Panc1 (cell line): ENCODE data around the gene PRLH. TPM values are rescaled to one million over a fixed set of nuclear protein-coding genes. Genes with fewer than 3 reads are reported as not detected.

Experiments used
- ATAC-seq: fragments of 200-7000 bp; cut with Tn5 transposase; 2 replicates; pipeline ENCODE4 v1.9.1; 2020; ENCODE audit warnings: mild to moderate bottlenecking, moderate library complexity
- BruUV-seq: library from RNA; stranded (reverse); fragments of 400-500 nt; replicated peaks from 2 replicates; lab custom pipeline; 2021; lab: Mats Ljungman, UMichigan
- CTCF ChIA-PET: fragments of 300-600 bp; sonication (Branson Sonifier 250); formaldehyde crosslinking; loops from one replicate; lab custom pipeline; 2022; ENCODE audit warnings: antibody characterized with exemption; lab: Charles Lee
- POLR2A ChIA-PET: fragments of 300-600 bp; sonication (Branson Sonifier 250); formaldehyde crosslinking; loops from one replicate; lab custom pipeline; 2022; ENCODE audit warnings: antibody characterized with exemption; lab: Charles Lee
- DNase-seq: peaks from one replicate; pipeline ENCODE4 v3.0.0-alpha.2; 2010; ENCODE audit warnings: low read depth, low spot score
- H3K27ac ChIP-seq: 2 replicates; pipeline ENCODE4 v1.5.1; 2011; ENCODE audit warnings: mild to moderate bottlenecking, low read length, inconsistent platforms
- H3K27me3 ChIP-seq: fragments of 200-500 bp; sonication (Bioruptor generic); 2 replicates; pipeline ENCODE4 v1.6.0; 2014; ENCODE audit warnings: low read length, inconsistent platforms; ENCODE audit not compliant: control insufficient read depth, insufficient read depth
- H3K36me3 ChIP-seq: fragments of 200-500 bp; sonication (Bioruptor generic); 2 replicates; pipeline ENCODE4 v1.5.1; 2014; ENCODE audit warnings: inconsistent platforms, mild to moderate bottlenecking, low read length, moderate library complexity; ENCODE audit not compliant: control insufficient read depth, insufficient read depth
- H3K4me1 ChIP-seq: 2 replicates; pipeline ENCODE4 v1.5.1; 2011; ENCODE audit warnings: inconsistent platforms, mild to moderate bottlenecking, low read length, moderate library complexity; ENCODE audit not compliant: control insufficient read depth, insufficient read depth
- H3K4me3 ChIP-seq, 2 experiments: 2 replicates each; pipeline ENCODE4 v1.5.1; 2011 to 2012; ENCODE audit warnings: low read depth in 2 of 2, low read length in 2 of 2, mild to moderate bottlenecking in 2 of 2, inconsistent platforms in 1 of 2, moderate library complexity in 1 of 2
- H3K9me3 ChIP-seq: fragments of 200-500 bp; sonication (Bioruptor generic); 2 replicates; pipeline ENCODE4 v1.5.1; 2014; ENCODE audit warnings: low read depth, mild to moderate bottlenecking, inconsistent platforms, low read length, moderate library complexity; ENCODE audit not compliant: control insufficient read depth, insufficient read depth
- POLR2AphosphoS5 ChIP-seq: IDR thresholded peaks from 2 replicates; pipeline ENCODE4 v1.6.1; 2012; ENCODE audit warnings: mild to moderate bottlenecking, low read depth, low read length, moderate library complexity
- SIN3A ChIP-seq: IDR thresholded peaks from 2 replicates; pipeline ENCODE4 v1.6.1; 2012; ENCODE audit warnings: low read depth, mild to moderate bottlenecking, low read length, moderate library complexity, borderline replicate concordance; ENCODE audit not compliant: insufficient read depth
- TCF7L2 ChIP-seq: IDR thresholded peaks from 2 replicates; pipeline ENCODE4 v1.6.1; 2011; ENCODE audit warnings: mild to moderate bottlenecking, low read depth, low read length, inconsistent platforms
- in situ Hi-C: cut with HindIII; loops from 2 replicates; pipeline ENCODE4 v1.10.0; 2016; ENCODE audit warnings: low sequenced_read_pairs, low pct_unique_long_range_greater_than_20kb
- intact Hi-C: fragments of 100-400 bp; cut with micrococcal nuclease; formaldehyde crosslinking; loops from one replicate; pipeline ENCODE4 v1.10.0; 2022; ENCODE audit not compliant: unreplicated experiment
- total RNA-seq: library from RNA; stranded (reverse); gene quantifications from one replicate; pipeline ENCODE4 v1.2.1, GENCODE V29; 2021; ENCODE audit not compliant: unreplicated experiment
- TF ChIP-seq, protein P1 (sequence below), 2 experiments: IDR thresholded peaks; 2 replicates each; pipeline ENCODE4 v1.6.1; 2011 to 2012; ENCODE audit warnings: low read depth in 2 of 2, control low read depth in 1 of 2, low read length in 1 of 2, mild to moderate bottlenecking in 1 of 2, moderate library complexity in 1 of 2; ENCODE audit not compliant: insufficient read depth in 1 of 2
- TF ChIP-seq, protein P2 (sequence below): fragments of 450-650 bp; IDR thresholded peaks from 2 replicates; pipeline ENCODE4 v1.5.1; 2017; ENCODE audit warnings: mild to moderate bottlenecking

Gene PRLH
- total RNA-seq, 1 experiment from 2014 or later = not detected

DNA sequence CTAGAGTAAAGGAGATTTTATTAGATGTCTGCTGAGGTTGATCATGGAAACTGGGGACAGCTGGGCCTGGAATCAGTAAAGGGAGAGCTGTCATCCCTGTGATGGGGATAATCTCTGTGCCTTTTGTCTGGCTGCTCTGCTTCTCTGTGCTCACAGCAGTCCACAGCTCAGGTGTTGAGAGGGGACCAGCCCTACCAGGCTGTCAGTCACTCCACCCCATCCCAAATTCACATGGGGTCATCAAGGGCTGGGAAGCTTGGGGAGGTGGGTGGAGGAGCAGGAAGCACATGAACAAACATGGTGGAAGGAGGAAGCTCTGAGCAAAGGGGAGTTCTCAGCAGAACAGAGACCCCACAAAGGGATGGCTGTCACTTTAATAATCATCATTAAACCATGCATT is 47.3 kb downstream of the PRLH start:
- Histone ChIP-seq H3K9me3 (no peaks in the 10 kb centered on the region), H3K27ac (0 out of 2 replicates have a peak overlapping the region, but pooled peaks have one; percentile 23), H3K27me3 (no peaks in the 10 kb centered on the region), H3K36me3 (no peaks in the 10 kb centered on the region), H3K4me3 (no peak overlapping the region), H3K4me1 (no peaks in the 10 kb centered on the region)
- intact Hi-C loops (no loop called here), in situ Hi-C loops (no loop called here)
- CTCF ChIA-PET = no interaction called here
- no TSS peak for BruUV-seq
- TF ChIP-seq, protein P1, sequence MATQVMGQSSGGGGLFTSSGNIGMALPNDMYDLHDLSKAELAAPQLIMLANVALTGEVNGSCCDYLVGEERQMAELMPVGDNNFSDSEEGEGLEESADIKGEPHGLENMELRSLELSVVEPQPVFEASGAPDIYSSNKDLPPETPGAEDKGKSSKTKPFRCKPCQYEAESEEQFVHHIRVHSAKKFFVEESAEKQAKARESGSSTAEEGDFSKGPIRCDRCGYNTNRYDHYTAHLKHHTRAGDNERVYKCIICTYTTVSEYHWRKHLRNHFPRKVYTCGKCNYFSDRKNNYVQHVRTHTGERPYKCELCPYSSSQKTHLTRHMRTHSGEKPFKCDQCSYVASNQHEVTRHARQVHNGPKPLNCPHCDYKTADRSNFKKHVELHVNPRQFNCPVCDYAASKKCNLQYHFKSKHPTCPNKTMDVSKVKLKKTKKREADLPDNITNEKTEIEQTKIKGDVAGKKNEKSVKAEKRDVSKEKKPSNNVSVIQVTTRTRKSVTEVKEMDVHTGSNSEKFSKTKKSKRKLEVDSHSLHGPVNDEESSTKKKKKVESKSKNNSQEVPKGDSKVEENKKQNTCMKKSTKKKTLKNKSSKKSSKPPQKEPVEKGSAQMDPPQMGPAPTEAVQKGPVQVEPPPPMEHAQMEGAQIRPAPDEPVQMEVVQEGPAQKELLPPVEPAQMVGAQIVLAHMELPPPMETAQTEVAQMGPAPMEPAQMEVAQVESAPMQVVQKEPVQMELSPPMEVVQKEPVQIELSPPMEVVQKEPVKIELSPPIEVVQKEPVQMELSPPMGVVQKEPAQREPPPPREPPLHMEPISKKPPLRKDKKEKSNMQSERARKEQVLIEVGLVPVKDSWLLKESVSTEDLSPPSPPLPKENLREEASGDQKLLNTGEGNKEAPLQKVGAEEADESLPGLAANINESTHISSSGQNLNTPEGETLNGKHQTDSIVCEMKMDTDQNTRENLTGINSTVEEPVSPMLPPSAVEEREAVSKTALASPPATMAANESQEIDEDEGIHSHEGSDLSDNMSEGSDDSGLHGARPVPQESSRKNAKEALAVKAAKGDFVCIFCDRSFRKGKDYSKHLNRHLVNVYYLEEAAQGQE (IDR thresholded peaks at IDR 0.05; ENCODE audit: insufficient read depth in 1 of 2, low read depth in 2 of 2, low read length in 1 of 2) = no peak
- TF ChIP-seq POLR2AphosphoS5 = no peak
- TF ChIP-seq SIN3A = no peak
- TF ChIP-seq, protein P2, sequence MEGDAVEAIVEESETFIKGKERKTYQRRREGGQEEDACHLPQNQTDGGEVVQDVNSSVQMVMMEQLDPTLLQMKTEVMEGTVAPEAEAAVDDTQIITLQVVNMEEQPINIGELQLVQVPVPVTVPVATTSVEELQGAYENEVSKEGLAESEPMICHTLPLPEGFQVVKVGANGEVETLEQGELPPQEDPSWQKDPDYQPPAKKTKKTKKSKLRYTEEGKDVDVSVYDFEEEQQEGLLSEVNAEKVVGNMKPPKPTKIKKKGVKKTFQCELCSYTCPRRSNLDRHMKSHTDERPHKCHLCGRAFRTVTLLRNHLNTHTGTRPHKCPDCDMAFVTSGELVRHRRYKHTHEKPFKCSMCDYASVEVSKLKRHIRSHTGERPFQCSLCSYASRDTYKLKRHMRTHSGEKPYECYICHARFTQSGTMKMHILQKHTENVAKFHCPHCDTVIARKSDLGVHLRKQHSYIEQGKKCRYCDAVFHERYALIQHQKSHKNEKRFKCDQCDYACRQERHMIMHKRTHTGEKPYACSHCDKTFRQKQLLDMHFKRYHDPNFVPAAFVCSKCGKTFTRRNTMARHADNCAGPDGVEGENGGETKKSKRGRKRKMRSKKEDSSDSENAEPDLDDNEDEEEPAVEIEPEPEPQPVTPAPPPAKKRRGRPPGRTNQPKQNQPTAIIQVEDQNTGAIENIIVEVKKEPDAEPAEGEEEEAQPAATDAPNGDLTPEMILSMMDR = no peak
- TF ChIP-seq TCF7L2 = no peak
- POLR2A ChIA-PET = no interaction called here
- ATAC-seq (0 out of 2 replicates have a peak, but pooled peaks have one; percentile 28), DNase-seq (no peak)

DNA sequence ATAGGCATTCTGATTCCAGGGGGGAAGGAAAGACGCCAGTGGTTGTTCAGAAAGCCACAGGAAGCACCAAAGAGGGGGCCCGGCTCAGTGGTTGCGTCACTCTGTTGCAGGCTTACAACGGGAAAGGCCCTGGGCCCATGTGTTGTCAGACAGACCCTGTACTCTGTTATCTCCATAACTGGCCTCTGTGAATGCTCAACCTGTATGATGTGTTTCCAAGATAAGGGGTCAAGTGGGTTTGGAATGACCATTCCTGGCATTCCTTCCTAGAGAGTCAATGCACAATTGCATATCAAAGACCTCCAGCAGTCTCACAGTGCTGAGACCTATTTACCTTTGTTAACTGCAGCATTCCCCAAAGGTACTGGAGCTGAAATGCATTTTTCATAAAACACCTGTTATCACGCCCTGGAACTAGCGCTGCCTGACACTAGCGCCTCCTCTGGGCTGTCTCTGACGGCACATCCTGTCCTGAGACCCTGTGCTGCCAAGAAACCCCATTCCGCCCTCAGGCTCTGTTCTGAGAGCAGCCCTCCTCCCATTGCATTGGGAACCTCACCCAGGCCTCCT is 47.9 kb downstream of the PRLH start:
- POLR2A ChIA-PET = no interaction called here
- Histone ChIP-seq H3K36me3 (no peaks in the 10 kb centered on the region), H3K9me3 (no peaks in the 10 kb centered on the region), H3K4me3 (no peak overlapping the region), H3K4me1 (no peaks in the 10 kb centered on the region), H3K27ac (no peak overlapping the region), H3K27me3 (no peaks in the 10 kb centered on the region)
- DNase-seq (no peak), ATAC-seq (peak; percentile 83)
- intact Hi-C loops = no loop called here
- TF ChIP-seq POLR2AphosphoS5 (no peak), TCF7L2 (peak; percentile 28; the same call in 1 of the 2 replicates)
- in situ Hi-C loops = no loop called here
- no TSS peak for BruUV-seq
- CTCF ChIA-PET = no interaction called here

DNA sequence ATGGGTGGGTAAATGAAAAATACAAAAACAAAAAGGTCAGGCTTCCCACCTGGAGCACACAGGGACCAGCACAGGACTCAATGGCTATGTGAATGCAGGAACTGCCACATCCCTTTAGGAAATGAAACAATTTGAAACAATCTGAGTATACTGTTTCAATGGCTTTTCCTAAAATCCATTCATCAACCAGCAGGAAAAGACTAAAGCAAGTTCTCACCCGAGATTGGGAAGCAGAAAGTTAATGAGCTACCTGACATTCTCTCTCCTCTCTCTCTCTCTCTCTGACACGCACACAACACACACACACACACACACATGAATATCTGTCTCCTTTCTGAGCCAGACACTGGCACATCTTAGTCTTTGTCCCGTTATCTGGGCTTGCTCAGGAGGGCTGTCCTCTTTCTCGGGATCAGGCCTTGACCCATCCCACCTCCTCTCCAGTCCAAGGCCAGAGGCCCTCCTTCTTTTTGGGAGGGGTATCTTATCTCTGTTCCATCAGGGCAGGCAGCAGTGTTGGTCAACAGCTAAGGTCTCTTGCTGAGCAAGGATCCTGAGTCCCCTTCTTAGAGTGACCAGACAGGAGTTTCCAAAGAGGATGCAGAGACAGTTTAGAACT is 49.4 kb downstream of the PRLH start:
- H3K4me3 ChIP-seq = no peak overlapping the region
- no peaks in the 10 kb centered on the region for H3K9me3 ChIP-seq
- BruUV-seq = no TSS peak
- no peaks in the 10 kb centered on the region for H3K36me3 ChIP-seq
- no peak for TF ChIP-seq SIN3A
- TF ChIP-seq POLR2AphosphoS5 = no peak
- TF ChIP-seq, protein P2 = no peak
- no peak for TF ChIP-seq TCF7L2
- DNase-seq (no peak), ATAC-seq (no peak)
- no peaks in the 10 kb centered on the region for H3K27me3 ChIP-seq
- POLR2A ChIA-PET = no interaction called here
- no peak overlapping the region for H3K27ac ChIP-seq
- no peaks in the 10 kb centered on the region for H3K4me1 ChIP-seq
- CTCF ChIA-PET = no interaction called here
- intact Hi-C loops (no loop called here), in situ Hi-C loops (no loop called here)
